PC-3 (cell line): ENCODE measurements around the gene MRPL43. TPM values are rescaled to one million over a fixed set of nuclear protein-coding genes. Genes with fewer than 3 reads are reported as not detected.
A peak's percentile ranks its signal among the peaks of the same experiment; 100 is the strongest.

Experiments
- ATAC-seq: fragments of 200-7000 bp; cut with Tn5 transposase; 2 replicates; pipeline ENCODE4 v1.9.1; 2020; ENCODE audit warnings: mild to moderate bottlenecking, moderate library complexity
- BruUV-seq: library from RNA; stranded (reverse); fragments of 400-500 nt; replicated peaks from 2 replicates; lab custom pipeline; 2021; lab: Mats Ljungman, UMichigan
- CTCF ChIA-PET: fragments of 300-600 bp; sonication (Branson Sonifier 250); formaldehyde crosslinking; loops from one replicate; lab custom pipeline; 2022; ENCODE audit warnings: antibody characterized with exemption; lab: Charles Lee
- POLR2A ChIA-PET: fragments of 300-600 bp; sonication (Branson Sonifier 250); formaldehyde crosslinking; loops from one replicate; lab custom pipeline; 2022; ENCODE audit warnings: antibody characterized with exemption; ENCODE audit not compliant: unreplicated experiment; lab: Charles Lee
- DNase-seq: peaks from one replicate; pipeline ENCODE4 v3.0.0-alpha.2; 2015
- H2AFZ ChIP-seq: fragments of 300-600 bp; sonication (generic); 2 replicates; pipeline ENCODE4 v1.6.0; 2016; ENCODE audit warnings: antibody characterized with exemption, low read length
- H3F3A ChIP-seq: fragments of 300-600 bp; sonication (generic); one replicate; pipeline ENCODE4 v1.6.0; 2017; ENCODE audit warnings: antibody characterized with exemption, low read length, control low read depth, mild to moderate bottlenecking; ENCODE audit not compliant: unreplicated experiment
- H3K27ac ChIP-seq: fragments of 300-600 bp; sonication (generic); 2 replicates; pipeline ENCODE4 v1.5.1; 2016; ENCODE audit warnings: mild to moderate bottlenecking, low read length
- H3K27me3 ChIP-seq: fragments of 300-600 bp; sonication (generic); 2 replicates; pipeline ENCODE4 v1.6.1; 2016; ENCODE audit warnings: low read length, mixed read lengths
- H3K36me3 ChIP-seq: fragments of 300-600 bp; sonication (generic); 2 replicates; pipeline ENCODE4 v1.6.1; 2016; ENCODE audit warnings: low read depth, mixed run types, low read length, mixed read lengths
- H3K4me1 ChIP-seq: fragments of 300-600 bp; sonication (generic); 2 replicates; pipeline ENCODE4 v1.5.1; 2016; ENCODE audit warnings: low read length; ENCODE audit not compliant: insufficient read depth
- H3K4me2 ChIP-seq: fragments of 300-600 bp; sonication (generic); 2 replicates; pipeline ENCODE4 v1.6.0; 2016; ENCODE audit warnings: low read length
- H3K4me3 ChIP-seq: fragments of 300-600 bp; sonication (generic); 2 replicates; pipeline ENCODE4 v1.5.1; 2016; ENCODE audit warnings: mild to moderate bottlenecking, low read length, mixed read lengths
- H3K79me2 ChIP-seq: fragments of 300-600 bp; sonication (generic); 2 replicates; pipeline ENCODE4 v1.6.1; 2017; ENCODE audit warnings: low read length, mixed read lengths
- H3K9ac ChIP-seq: fragments of 300-600 bp; sonication (generic); 2 replicates; pipeline ENCODE4 v1.6.0; 2016; ENCODE audit warnings: mild to moderate bottlenecking, low read length
- H3K9me2 ChIP-seq: fragments of 300-600 bp; sonication (generic); replicated peaks from 2 replicates; pipeline ENCODE4 v1.6.1; 2016; ENCODE audit warnings: mixed run types, low read length, mixed read lengths
- H3K9me3 ChIP-seq: fragments of 300-600 bp; sonication (generic); 2 replicates; pipeline ENCODE4 v1.6.1; 2016; ENCODE audit warnings: low read length, mixed read lengths
- H4K20me1 ChIP-seq: fragments of 300-600 bp; sonication (generic); 2 replicates; pipeline ENCODE4 v1.6.1; 2016; ENCODE audit warnings: low read length, mixed read lengths
- CTCF ChIP-seq: fragments of 300-600 bp; sonication (generic); conservative IDR thresholded peaks from 2 replicates; pipeline ENCODE4 v1.5.1; 2017; ENCODE audit warnings: antibody characterized with exemption, low read depth, mild to moderate bottlenecking, low read length
- EZH2 ChIP-seq: fragments of 300-600 bp; sonication (generic); IDR thresholded peaks from one replicate; pipeline ENCODE4 v1.6.1; 2017; ENCODE audit warnings: antibody characterized with exemption, mild to moderate bottlenecking, low read length; ENCODE audit not compliant: unreplicated experiment
- EZH2phosphoT487 ChIP-seq: fragments of 300-600 bp; sonication (generic); IDR thresholded peaks from 2 replicates; pipeline ENCODE4 v1.6.1; 2018; ENCODE audit warnings: mild to moderate bottlenecking, antibody characterized with exemption, low read length, borderline replicate concordance
- intact Hi-C: fragments of 100-400 bp; cut with micrococcal nuclease; formaldehyde crosslinking; loops from 2 replicates; pipeline ENCODE4 v1.9.0; 2023
- total RNA-seq: library from RNA; depleted of rRNA; stranded (reverse); fragments of >200 nt; gene quantifications from 2 replicates; pipeline ENCODE4 v1.2.3, GENCODE V29; 2014

The MRPL43 gene
- total RNA-seq, 1 experiment from 2014 or later: 81.0 TPM

GRCh38 chr10:100969187-100970075, 17.9 kb downstream of the MRPL43 start, which contains the start of gene SEMA4G:
Gene SEMA4G, plus strand, starts transcription at chr10:100969504. Its CDS starts 3,409 bp downstream, at chr10:100972913.
- ChIA-PET POLR2A (no interaction called here), CTCF (interaction anchor here (0.7 kb wide), 1 partner anchor 73 kb away, joined by 5 read pairs; no protein-coding TSS in a partner anchor)
- Histone ChIP-seq H3K4me1 (peaks cover 6% of the 10 kb centered on the region; the same call in 1 of the 2 replicates), H3K9me2 (no peaks in the 10 kb centered on the region), H3K27me3 (no peaks in the 10 kb centered on the region), H4K20me1 (no peaks in the 10 kb centered on the region), H3K27ac (no peak within 1 kb of the TSS), H3K79me2 (no peaks in the 10 kb centered on the region), H3K9ac (peak within 1 kb of the TSS; percentile 34), H3F3A (no peaks in the 10 kb centered on the region), H3K4me3 (peak within 1 kb of the TSS; percentile 77), H3K9me3 (no peaks in the 10 kb centered on the region), H2AFZ (peak within 1 kb of the TSS; percentile 89), H3K36me3 (no peaks in the 10 kb centered on the region; the same call in 1 of the 2 replicates), H3K4me2 (peak within 1 kb of the TSS; percentile 99)
- BruUV-seq: no TSS peak
- intact Hi-C loops: no loop called here
- no peak for TF ChIP-seq EZH2phosphoT487
- TF ChIP-seq CTCF: peak; percentile 59
- no peak for TF ChIP-seq EZH2
- peak; percentile 34 for DNase-seq
- peak; percentile 82 for ATAC-seq

GRCh38 chr10:100968863-100969186, 18.5 kb downstream of the MRPL43 start:
- Histone ChIP-seq H3K9ac (peak overlapping the region; percentile 34), H3K9me2 (no peaks in the 10 kb centered on the region), H3K79me2 (no peaks in the 10 kb centered on the region), H4K20me1 (no peaks in the 10 kb centered on the region), H3K36me3 (no peaks in the 10 kb centered on the region; the same call in 1 of the 2 replicates), H3F3A (no peaks in the 10 kb centered on the region), H3K4me1 (peaks cover 6% of the 10 kb centered on the region; the same call in 1 of the 2 replicates), H3K4me2 (peak overlapping the region; percentile 99), H3K4me3 (peak overlapping the region; percentile 77), H3K27ac (no peak overlapping the region), H2AFZ (peak overlapping the region; percentile 85), H3K27me3 (no peaks in the 10 kb centered on the region), H3K9me3 (no peaks in the 10 kb centered on the region)
- no TSS peak for BruUV-seq
- TF ChIP-seq EZH2: no peak
- TF ChIP-seq EZH2phosphoT487: no peak
- TF ChIP-seq CTCF: no peak
- POLR2A ChIA-PET: no interaction called here
- DNase-seq (no peak), ATAC-seq (peak; percentile 48)
- intact Hi-C loops: no loop called here
- CTCF ChIA-PET: no interaction called here
